ENCODE results near the gene SRSF3. TPM values are rescaled to one million over a fixed set of nuclear protein-coding genes. Genes with fewer than 3 reads are reported as not detected.

SRSF3 gene
- total RNA-seq, 2 experiments from 2014 or later, result 550 to 556 TPM

DNA sequence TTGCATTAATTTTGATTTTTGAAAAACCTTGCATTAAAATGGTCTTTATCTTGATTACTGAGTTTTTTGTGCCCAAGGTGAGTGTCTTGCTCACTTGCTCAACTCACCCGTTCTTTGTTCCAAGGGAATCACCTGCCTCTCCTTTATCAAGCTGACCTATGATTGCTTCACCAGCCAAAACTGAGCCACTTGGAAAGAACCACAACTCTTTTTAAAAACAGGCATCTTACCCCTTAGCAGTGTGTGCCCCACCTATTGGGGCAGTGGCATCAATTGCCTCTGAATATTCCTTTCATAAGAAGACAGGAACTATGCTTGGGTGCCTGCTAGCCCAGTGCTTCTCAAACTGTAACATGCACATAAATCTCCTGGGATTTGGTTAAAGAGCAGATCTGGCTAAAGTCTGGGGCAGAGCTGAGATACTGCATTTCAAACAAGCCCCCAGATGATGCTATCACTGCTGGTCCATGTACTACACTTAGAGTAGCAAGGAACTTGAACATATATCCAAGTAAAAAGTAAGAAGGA, 43.6 kb upstream of the SRSF3 start:
- TF ChIP-seq, protein P1, sequence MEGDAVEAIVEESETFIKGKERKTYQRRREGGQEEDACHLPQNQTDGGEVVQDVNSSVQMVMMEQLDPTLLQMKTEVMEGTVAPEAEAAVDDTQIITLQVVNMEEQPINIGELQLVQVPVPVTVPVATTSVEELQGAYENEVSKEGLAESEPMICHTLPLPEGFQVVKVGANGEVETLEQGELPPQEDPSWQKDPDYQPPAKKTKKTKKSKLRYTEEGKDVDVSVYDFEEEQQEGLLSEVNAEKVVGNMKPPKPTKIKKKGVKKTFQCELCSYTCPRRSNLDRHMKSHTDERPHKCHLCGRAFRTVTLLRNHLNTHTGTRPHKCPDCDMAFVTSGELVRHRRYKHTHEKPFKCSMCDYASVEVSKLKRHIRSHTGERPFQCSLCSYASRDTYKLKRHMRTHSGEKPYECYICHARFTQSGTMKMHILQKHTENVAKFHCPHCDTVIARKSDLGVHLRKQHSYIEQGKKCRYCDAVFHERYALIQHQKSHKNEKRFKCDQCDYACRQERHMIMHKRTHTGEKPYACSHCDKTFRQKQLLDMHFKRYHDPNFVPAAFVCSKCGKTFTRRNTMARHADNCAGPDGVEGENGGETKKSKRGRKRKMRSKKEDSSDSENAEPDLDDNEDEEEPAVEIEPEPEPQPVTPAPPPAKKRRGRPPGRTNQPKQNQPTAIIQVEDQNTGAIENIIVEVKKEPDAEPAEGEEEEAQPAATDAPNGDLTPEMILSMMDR (IDR thresholded peaks at IDR 0.05), result no peak
- ChIA-PET POLR2A (no interaction called here), CTCF (interaction anchor here (0.8 kb wide), 1 partner anchor 29 kb away, joined by 3 read pairs; no protein-coding TSS in a partner anchor)
- DNase-seq (no peak), ATAC-seq (ENCODE audit: poor library complexity) (no peak)
- H3K27me3 Mint-ChIP-seq, result no peaks in the 10 kb centered on the region
- Histone ChIP-seq H3K36me3 (ENCODE audit: insufficient read depth, low read length) (no peaks in the 10 kb centered on the region), H3K9me3 (ENCODE audit: control insufficient read depth in 1 of 2, insufficient read depth in 1 of 2, low read length in 2 of 2) (no peaks in the 10 kb centered on the region), H3K27ac (ENCODE audit: low read depth in 1 of 2, low read length in 2 of 2) (no peak overlapping the region), H3K27me3 (ENCODE audit: control insufficient read depth in 1 of 2, insufficient read depth in 2 of 2, low read length in 2 of 2) (no peaks in the 10 kb centered on the region), H3K4me1 (ENCODE audit: insufficient read depth, low read length) (peaks cover 18% of the 10 kb centered on the region), H3K4me3 (ENCODE audit: low read length) (no peak overlapping the region)
- H3K27ac Mint-ChIP-seq, result peak overlapping the region; percentile 55
- intact Hi-C loops (cut with DNase I, micrococcal nuclease), result no loop called here
- no peaks in the 10 kb centered on the region for H3K9me3 Mint-ChIP-seq
- no peak overlapping the region for H3K4me3 Mint-ChIP-seq
- H3K4me1 Mint-ChIP-seq (ENCODE audit: low read depth), result peaks cover 32% of the 10 kb centered on the region
- H3K36me3 Mint-ChIP-seq (ENCODE audit: low read depth), result peaks cover 21% of the 10 kb centered on the region

DNA sequence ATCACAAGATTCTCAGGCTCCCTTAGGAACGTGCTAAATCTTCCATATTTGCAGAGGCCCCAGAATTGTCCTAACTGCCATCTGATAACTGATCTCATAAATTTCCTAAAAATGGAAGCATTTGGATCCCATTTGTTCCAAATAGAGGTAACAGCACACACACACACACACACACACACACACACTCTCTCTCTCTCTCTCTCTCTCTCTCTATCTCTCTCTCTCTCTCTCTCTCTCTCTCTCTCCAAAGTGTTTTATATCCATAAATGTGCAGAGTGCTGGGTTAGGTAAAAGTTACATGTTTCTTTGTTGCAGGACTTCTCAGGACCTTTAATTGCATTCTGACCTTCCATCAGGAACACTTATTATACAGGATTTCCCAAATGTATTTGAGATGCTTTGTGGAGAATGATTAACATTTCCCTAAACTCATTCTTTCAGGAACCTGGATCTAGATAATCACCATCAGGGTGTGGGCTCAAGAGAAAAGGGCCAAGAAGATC, 38.4 kb upstream of the SRSF3 start:
- Histone ChIP-seq H3K4me1 (ENCODE audit: insufficient read depth, low read length) (no peaks in the 10 kb centered on the region), H3K27me3 (ENCODE audit: control insufficient read depth in 1 of 2, insufficient read depth in 2 of 2, low read length in 2 of 2) (no peaks in the 10 kb centered on the region), H3K36me3 (ENCODE audit: insufficient read depth, low read length) (no peaks in the 10 kb centered on the region), H3K9me3 (ENCODE audit: control insufficient read depth in 1 of 2, insufficient read depth in 1 of 2, low read length in 2 of 2) (no peaks in the 10 kb centered on the region), H3K4me3 (ENCODE audit: low read length) (no peak overlapping the region), H3K27ac (ENCODE audit: low read depth in 1 of 2, low read length in 2 of 2) (no peak overlapping the region)
- no peaks in the 10 kb centered on the region for H3K27me3 Mint-ChIP-seq
- TF ChIP-seq, protein P1 (IDR thresholded peaks at IDR 0.05), result no peak
- ATAC-seq (ENCODE audit: poor library complexity) (no peak), DNase-seq (no peak)
- POLR2A ChIA-PET, result no interaction called here
- CTCF ChIA-PET, result interaction anchor here (0.7 kb wide), 1 partner anchor 96 kb away, joined by 3 read pairs; no protein-coding TSS in a partner anchor
- no peaks in the 10 kb centered on the region for H3K9me3 Mint-ChIP-seq
- no peaks in the 10 kb centered on the region for H3K4me1 Mint-ChIP-seq (ENCODE audit: low read depth)
- intact Hi-C loops (cut with DNase I, micrococcal nuclease), result no loop called here
- no peak overlapping the region for H3K27ac Mint-ChIP-seq
- no peaks in the 10 kb centered on the region for H3K36me3 Mint-ChIP-seq (ENCODE audit: low read depth)
- no peak overlapping the region for H3K4me3 Mint-ChIP-seq

DNA sequence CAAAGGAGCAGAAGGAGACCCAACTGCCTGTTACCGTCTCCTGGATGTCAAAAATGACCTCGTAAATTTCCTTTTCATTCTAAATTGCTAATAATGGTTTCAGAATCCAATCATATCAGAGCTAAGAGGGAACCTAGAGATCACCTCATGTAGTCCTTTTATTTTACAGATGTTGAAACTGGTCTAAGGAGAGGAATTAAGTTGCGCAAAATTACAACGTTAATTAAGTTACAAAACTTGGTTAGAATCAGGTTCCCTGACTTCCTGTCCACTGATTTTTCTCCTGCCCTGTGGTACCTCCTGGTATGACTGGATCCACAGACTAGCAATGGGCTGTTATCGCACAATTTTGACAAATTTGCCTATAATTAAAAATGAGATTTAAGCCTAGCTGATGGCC, 37.9 kb upstream of the SRSF3 start:
- no peaks in the 10 kb centered on the region for H3K27me3 Mint-ChIP-seq
- POLR2A ChIA-PET, result interaction anchor here (1.1 to 1.3 kb wide), 2 partner anchors 9 to 40 kb away, joined by 3 read pairs; partner anchors contain the start of gene STK38

More for the DNA sequence above, 37.9 kb upstream of the SRSF3 start:
- no peak overlapping the region for H3K27ac ChIP-seq (ENCODE audit: low read depth in 1 of 2, low read length in 2 of 2)
- CTCF ChIA-PET, result interaction anchor here (0.7 kb wide), 1 partner anchor 97 kb away, joined by 3 read pairs; no protein-coding TSS in a partner anchor
- no peaks in the 10 kb centered on the region for H3K9me3 ChIP-seq (ENCODE audit: control insufficient read depth in 1 of 2, insufficient read depth in 1 of 2, low read length in 2 of 2)
- TF ChIP-seq, protein P1 (IDR thresholded peaks at IDR 0.05), result no peak
- no peaks in the 10 kb centered on the region for H3K36me3 Mint-ChIP-seq (ENCODE audit: low read depth)
- no peak overlapping the region for H3K27ac Mint-ChIP-seq
- H3K4me3 ChIP-seq (ENCODE audit: low read length), result no peak overlapping the region
- ATAC-seq (ENCODE audit: poor library complexity) (no peak), DNase-seq (no peak)
- no peaks in the 10 kb centered on the region for H3K27me3 ChIP-seq (ENCODE audit: control insufficient read depth in 1 of 2, insufficient read depth in 2 of 2, low read length in 2 of 2)
- H3K36me3 ChIP-seq (ENCODE audit: insufficient read depth, low read length), result no peaks in the 10 kb centered on the region
- H3K4me1 ChIP-seq (ENCODE audit: insufficient read depth, low read length), result no peaks in the 10 kb centered on the region
- no peaks in the 10 kb centered on the region for H3K9me3 Mint-ChIP-seq
- H3K4me3 Mint-ChIP-seq, result no peak overlapping the region
- H3K4me1 Mint-ChIP-seq (ENCODE audit: low read depth), result no peaks in the 10 kb centered on the region
- intact Hi-C loops (cut with DNase I, micrococcal nuclease), result no loop called here
